Measurements from ENCODE around the gene RUSC2. TPM values are rescaled to one million over a fixed set of nuclear protein-coding genes. Genes with fewer than 3 reads are reported as not detected.
"Not testable (repeated sequence)": the region's sequence is repeated elsewhere in the genome, so short reads cannot be mapped to it uniquely, and the experiment has no call there.

RUSC2 gene
- total and polyA plus RNA-seq, 10 of the 15 experiments (the other 5 are each of a cell fraction or from before 2014, with no cell fraction given), result not detected

DNA sequence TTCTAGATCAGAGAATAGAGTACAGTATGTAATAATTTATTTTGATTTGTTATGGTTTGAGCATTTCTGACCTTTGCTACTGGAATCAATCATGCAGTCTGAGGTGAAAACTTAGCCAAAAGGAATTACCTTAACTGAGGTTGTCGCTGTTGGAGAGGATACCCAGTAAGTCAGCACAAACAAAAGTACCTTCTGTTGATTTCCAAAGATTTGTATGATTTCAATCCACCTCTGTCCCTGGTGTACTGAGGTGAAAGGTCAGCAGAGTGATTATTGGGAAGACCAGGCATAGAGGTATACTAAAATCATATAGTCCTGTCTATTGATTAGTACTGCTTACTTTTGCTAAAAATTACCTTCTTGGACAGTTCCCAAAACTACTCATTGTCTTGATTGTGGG, 32.8 kb downstream of the RUSC2 start:
- TF ChIP-seq POU2F2 (IDR thresholded peaks at IDR 0.05; ENCODE audit: borderline replicate concordance, low read depth, low read length) (no peak), NR2F1 (conservative IDR thresholded peaks at IDR 0.05) (no peak), E2F8 (IDR thresholded peaks at IDR 0.05; ENCODE audit: low read depth, partially characterized antibody) (no peak), TAF1 (IDR thresholded peaks at IDR 0.05; ENCODE audit: borderline replicate concordance, low read depth, low read length) (no peak), MYC (IDR thresholded peaks at IDR 0.05; ENCODE audit: insufficient read depth, insufficient read length, insufficient replicate concordance, low read length, severe bottlenecking) (no peak), HCFC1 (IDR thresholded peaks at IDR 0.05; ENCODE audit: low read length) (no peak), REST (IDR thresholded peaks at IDR 0.05; ENCODE audit: low read depth, low read length) (no peak), RELB (IDR thresholded peaks at IDR 0.05; ENCODE audit: low read depth) (no peak)
- Histone ChIP-seq H3K4me3 (no peak overlapping the region), H2AFZ (ENCODE audit: control insufficient read depth, low read depth, low read length) (no peak overlapping the region), H3K27me3 (replicated peaks in 1 of 2; ENCODE audit: control insufficient read depth in 2 of 2, insufficient read depth in 2 of 2, low read length in 1 of 2) (no peaks in the 10 kb centered on the region; a peak in 1 of 4 replicates), H3K79me2 (ENCODE audit: control insufficient read depth, insufficient read depth, low read length) (no peaks in the 10 kb centered on the region), H3K4me2 (ENCODE audit: control insufficient read depth, insufficient read depth) (no peak overlapping the region), H3K9me3 (replicated peaks; ENCODE audit: control insufficient read depth, insufficient read depth, low read length) (no peaks in the 10 kb centered on the region), H3K9ac (ENCODE audit: control insufficient read depth, insufficient read depth, low read length) (no peak overlapping the region), H3K27ac (ENCODE audit: control insufficient read depth, insufficient read depth) (no peak overlapping the region), H3K36me3 (ENCODE audit: control insufficient read depth in 2 of 2, insufficient read depth in 2 of 2, low read length in 1 of 2) (no peaks in the 10 kb centered on the region), H4K20me1 (ENCODE audit: control insufficient read depth, insufficient read depth) (no peaks in the 10 kb centered on the region), H3K4me1 (ENCODE audit: control insufficient read depth, insufficient read depth, low read length) (no peaks in the 10 kb centered on the region)
- BruUV-seq (replicated peaks), result no TSS peak
- SMC1A ChIA-PET (ENCODE audit: uncharacterized antibody, unreplicated experiment), result interaction anchor here (0.7 kb wide), 1 partner anchor 12 kb away, joined by 3 read pairs; no protein-coding TSS in a partner anchor
- in situ Hi-C loops (cut with MboI) (no loop called here), intact Hi-C loops (cut with micrococcal nuclease; ENCODE audit: unreplicated experiment) (no loop called here)
- FAIRE-seq (no peak), ATAC-seq (no peak), DNase-seq (ENCODE audit: low read depth, low spot score) (no peak)
- WGBS (ENCODE audit: insufficient coverage, insufficient replicate concordance, low lambda C conversion rate, missing lambda C conversion rate), result 59% methylated on average over 1 of the region's 1 CpG
- CTCF ChIA-PET, result no interaction called here
- RAD21 ChIA-PET (ENCODE audit: unreplicated experiment), result no interaction called here
- POLR2A ChIA-PET, result interaction anchor here (0.6 kb wide), 1 partner anchor 11 kb away, joined by 3 read pairs; no protein-coding TSS in a partner anchor

- H3K27me3 ChIP-seq (replicated peaks in 1 of 2; ENCODE audit: control insufficient read depth in 2 of 2, insufficient read depth in 2 of 2, low read length in 1 of 2); H4K20me1 ChIP-seq (ENCODE audit: control insufficient read depth, insufficient read depth); H3K27ac ChIP-seq (ENCODE audit: control insufficient read depth, insufficient read depth); CTCF ChIA-PET; in situ Hi-C loops (cut with MboI); POLR2A ChIA-PET; H3K9me3 ChIP-seq (replicated peaks; ENCODE audit: control insufficient read depth, insufficient read depth, low read length); H3K4me3 ChIP-seq; H3K79me2 ChIP-seq (ENCODE audit: control insufficient read depth, insufficient read depth, low read length); H3K36me3 ChIP-seq (ENCODE audit: control insufficient read depth in 2 of 2, insufficient read depth in 2 of 2, low read length in 1 of 2); H2AFZ ChIP-seq (ENCODE audit: control insufficient read depth, low read depth, low read length); FAIRE-seq; H3K4me2 ChIP-seq (ENCODE audit: control insufficient read depth, insufficient read depth); DNase-seq (ENCODE audit: low read depth, low spot score); RAD21 ChIA-PET (ENCODE audit: unreplicated experiment); BruUV-seq (replicated peaks); H3K9ac ChIP-seq (ENCODE audit: control insufficient read depth, insufficient read depth, low read length); intact Hi-C loops (cut with micrococcal nuclease; ENCODE audit: unreplicated experiment); H3K4me1 ChIP-seq (ENCODE audit: control insufficient read depth, insufficient read depth, low read length); ATAC-seq: not testable (repeated sequence)
- SMC1A ChIA-PET (ENCODE audit: uncharacterized antibody, unreplicated experiment), result interaction anchor here (0.7 kb wide), 1 partner anchor 13 kb away, joined by 3 read pairs; no protein-coding TSS in a partner anchor
These were observed 33.6 kb downstream of the RUSC2 start for GRCh38 chr9:35523556-35523955.
